Measurements from ENCODE around the gene SRR. TPM values are rescaled to one million over a fixed set of nuclear protein-coding genes. Genes with fewer than 3 reads are reported as not detected.

The SRR gene
- total RNA-seq, 4 donors from 2014 or later: 5.6 to 29.2 (median 13.4) TPM

- no peaks in the 10 kb centered on the region for H3K36me3 ChIP-seq
These were observed 59.6 kb downstream of the SRR start for GRCh38 chr17:2363318-2363717.

GRCh38 chr17:2363851-2364762, 60.4 kb downstream of the SRR start:
- intact Hi-C loops (cut with DNase I; ENCODE audit: low total_unique reads): no loop called here
- TF ChIP-seq POLR2A (IDR thresholded peaks at IDR 0.05): no peak
- no peak for TF ChIP-seq CTCF (IDR thresholded peaks at IDR 0.05)

More at GRCh38 chr17:2363318-2363717, 59.6 kb downstream of the SRR start:
- no peak for DNase-seq
- no peak overlapping the region for H3K27ac ChIP-seq
- no peaks in the 10 kb centered on the region for H3K9me3 ChIP-seq
- no peaks in the 10 kb centered on the region for H3K4me1 ChIP-seq
- intact Hi-C loops (cut with DNase I; ENCODE audit: low total_unique reads): no loop called here
- TF ChIP-seq CTCF (IDR thresholded peaks at IDR 0.05) (no peak), POLR2A (IDR thresholded peaks at IDR 0.05) (no peak)
- no peaks in the 10 kb centered on the region for H3K27me3 ChIP-seq
- H3K4me3 ChIP-seq: no peak overlapping the region

GRCh38 chr17:2364763-2365116, 61.0 kb downstream of the SRR start:
- DNase-seq: no peak
- no peak overlapping the region for H3K4me3 ChIP-seq
- intact Hi-C loops (cut with DNase I; ENCODE audit: low total_unique reads): no loop called here
- no peaks in the 10 kb centered on the region for H3K36me3 ChIP-seq
- no peaks in the 10 kb centered on the region for H3K9me3 ChIP-seq
- no peaks in the 10 kb centered on the region for H3K4me1 ChIP-seq
- H3K27ac ChIP-seq: no peak overlapping the region
- no peak for TF ChIP-seq POLR2A (IDR thresholded peaks at IDR 0.05)
- no peak for TF ChIP-seq CTCF (IDR thresholded peaks at IDR 0.05)
- no peaks in the 10 kb centered on the region for H3K27me3 ChIP-seq

More at GRCh38 chr17:2363851-2364762, 60.4 kb downstream of the SRR start:
- Histone ChIP-seq H3K27ac (no peak overlapping the region), H3K4me3 (no peak overlapping the region), H3K27me3 (no peaks in the 10 kb centered on the region), H3K4me1 (no peaks in the 10 kb centered on the region), H3K36me3 (no peaks in the 10 kb centered on the region), H3K9me3 (no peaks in the 10 kb centered on the region)
- no peak for DNase-seq

- intact Hi-C loops (cut with DNase I; ENCODE audit: low total_unique reads): no loop called here
- Histone ChIP-seq H3K27me3 (no peaks in the 10 kb centered on the region), H3K27ac (no peak overlapping the region), H3K4me3 (no peak overlapping the region), H3K4me1 (no peaks in the 10 kb centered on the region), H3K9me3 (no peaks in the 10 kb centered on the region), H3K36me3 (no peaks in the 10 kb centered on the region)
- TF ChIP-seq CTCF (IDR thresholded peaks at IDR 0.05) (no peak), POLR2A (IDR thresholded peaks at IDR 0.05) (no peak)
- DNase-seq: no peak
These were observed 61.4 kb downstream of the SRR start for GRCh38 chr17:2365132-2365531.

- Histone ChIP-seq H3K27ac (no peak overlapping the region), H3K27me3 (no peaks in the 10 kb centered on the region), H3K4me3 (no peak overlapping the region), H3K4me1 (no peaks in the 10 kb centered on the region), H3K9me3 (no peaks in the 10 kb centered on the region), H3K36me3 (no peaks in the 10 kb centered on the region)
- TF ChIP-seq CTCF (IDR thresholded peaks at IDR 0.05) (no peak), POLR2A (IDR thresholded peaks at IDR 0.05) (no peak)
- peak in 1 of 2 donors; percentile 52 for DNase-seq
- intact Hi-C loops (cut with DNase I; ENCODE audit: low total_unique reads): no loop called here
These were observed 63.2 kb downstream of the SRR start for GRCh38 chr17:2366747-2367494.
